ENCODE measurements around the gene ARHGAP4.

- TF ChIP-seq EP300 (IDR thresholded peaks at IDR 0.05) (no peak), CTCF (IDR thresholded peaks at IDR 0.05) (no peak), POLR2A (IDR thresholded peaks at IDR 0.05) (no peak), POLR2AphosphoS5 (IDR thresholded peaks at IDR 0.05) (no peak)
These were observed 48.3 kb downstream of the ARHGAP4 start for GRCh38 chrX:153877571-153878261.
